Neuronal stem cell (in vitro differentiated cells): Measurements from ENCODE around the gene SPARC.
A peak's percentile ranks its signal among the peaks of the same experiment; 100 is the strongest.

Experiments used
- DNase-seq: peaks from one replicate; pipeline ENCODE4 v3.0.0-alpha.2; 2013; ENCODE audit warnings: low spot score
- H2AFZ ChIP-seq: one replicate; pipeline ENCODE4 v1.6.1; 2013; ENCODE audit warnings: mild to moderate bottlenecking, low read length, inconsistent platforms
- H2AK5ac ChIP-seq: 2 replicates; pipeline ENCODE4 v1.6.1; 2013; ENCODE audit warnings: low read depth, mild to moderate bottlenecking, inconsistent platforms, low read length, moderate library complexity, mixed read lengths
- H2BK120ac ChIP-seq: 2 replicates; pipeline ENCODE4 v1.6.1; 2013; ENCODE audit warnings: low read depth, mild to moderate bottlenecking, inconsistent platforms, low read length, moderate library complexity, mixed read lengths
- H2BK12ac ChIP-seq: one replicate; pipeline ENCODE4 v1.6.1; 2013; ENCODE audit warnings: low read length, inconsistent platforms
- H2BK15ac ChIP-seq: 2 replicates; pipeline ENCODE4 v1.6.1; 2013; ENCODE audit warnings: mild to moderate bottlenecking, low read length, inconsistent platforms, mixed read lengths
- H2BK5ac ChIP-seq: one replicate; pipeline ENCODE4 v1.6.1; 2013; ENCODE audit warnings: inconsistent platforms, mild to moderate bottlenecking, low read length, moderate library complexity
- H3K14ac ChIP-seq: one replicate; pipeline ENCODE4 v1.6.1; 2013; ENCODE audit warnings: low read length, inconsistent platforms
- H3K18ac ChIP-seq: 2 replicates; pipeline ENCODE4 v1.6.1; 2013; ENCODE audit warnings: low read length, inconsistent platforms
- H3K23ac ChIP-seq: 2 replicates; pipeline ENCODE4 v1.6.1; 2013; ENCODE audit warnings: low read depth, mild to moderate bottlenecking, mixed read lengths, low read length, inconsistent platforms; ENCODE audit not compliant: poor library complexity
- H3K27ac ChIP-seq: replicated peaks from 3 replicates; pipeline ENCODE4 v1.5.1; 2013; ENCODE audit warnings: low read length, inconsistent platforms
- H3K27me3 ChIP-seq, 3 experiments: 2 replicates each; pipeline ENCODE4 v1.6.1; 2013; ENCODE audit warnings: low read length in 3 of 3, mild to moderate bottlenecking in 2 of 3, inconsistent platforms in 1 of 3, low read depth in 1 of 3, mixed read lengths in 1 of 3, moderate library complexity in 1 of 3; ENCODE audit not compliant: control insufficient read depth in 3 of 3, insufficient read depth in 3 of 3
- H3K36me3 ChIP-seq, 2 donors: replicated peaks in 1 of 2; 2 replicates each; pipeline ENCODE4 v1.6.1; 2013; ENCODE audit warnings: low read length in 2 of 2; ENCODE audit not compliant: control insufficient read depth in 2 of 2, insufficient read depth in 2 of 2
- H3K4ac ChIP-seq: 2 replicates; pipeline ENCODE4 v1.6.1; 2013; ENCODE audit warnings: inconsistent platforms, mild to moderate bottlenecking, low read length, moderate library complexity
- H3K4me1 ChIP-seq, 2 donors: 1 replicate in 1 of 2; 2 replicates in 1 of 2; pipeline ENCODE4 v1.6.1; 2013; ENCODE audit warnings: low read length in 2 of 2, low read depth in 1 of 2; ENCODE audit not compliant: control insufficient read depth in 2 of 2, insufficient read depth in 1 of 2
- H3K4me2 ChIP-seq: one replicate; pipeline ENCODE4 v1.6.1; 2013; ENCODE audit warnings: mild to moderate bottlenecking, low read length, inconsistent platforms; ENCODE audit not compliant: insufficient read depth, poor library complexity, severe bottlenecking
- H3K4me3 ChIP-seq, 2 donors: 2 replicates each; pipeline ENCODE4 v1.5.1; 2013; ENCODE audit warnings: low read length in 2 of 2, mild to moderate bottlenecking in 2 of 2, inconsistent platforms in 1 of 2, moderate library complexity in 1 of 2
- H3K79me1 ChIP-seq: one replicate; pipeline ENCODE4 v1.6.1; 2013; ENCODE audit warnings: low read depth, mild to moderate bottlenecking, inconsistent platforms, low read length, moderate library complexity
- H3K9ac ChIP-seq: one replicate; pipeline ENCODE4 v1.6.1; 2013; ENCODE audit warnings: mild to moderate bottlenecking, low read depth, low read length, inconsistent platforms; ENCODE audit not compliant: poor library complexity
- H3K9me3 ChIP-seq, 2 donors: replicated peaks in 1 of 2; 2 replicates each; pipeline versions ENCODE3 to v1.6.1; 2013; ENCODE audit warnings: low read length in 2 of 2, mild to moderate bottlenecking in 2 of 2, inconsistent platforms in 1 of 2, low read depth in 1 of 2, mixed read lengths in 1 of 2, moderate library complexity in 1 of 2; ENCODE audit not compliant: control insufficient read depth in 2 of 2, insufficient read depth in 1 of 2
- H4K8ac ChIP-seq: one replicate; pipeline ENCODE4 v1.6.1; 2013; ENCODE audit warnings: low read depth, mild to moderate bottlenecking, inconsistent platforms, low read length, moderate library complexity
- H4K91ac ChIP-seq: one replicate; pipeline ENCODE4 v1.6.1; 2013; ENCODE audit warnings: low read length, low read depth, mild to moderate bottlenecking, inconsistent platforms; ENCODE audit not compliant: poor library complexity
- WGBS, 2 donors: extraction: QIAGEN DNeasy Blood & Tissue Kit; methylation state at CpG; one replicate each; pipeline ENCODE4 v1.1.7; 2013; ENCODE audit warnings: missing lambda C conversion rate in 2 of 2, mixed read lengths in 1 of 2; ENCODE audit not compliant: insufficient read length in 2 of 2, insufficient replicate concordance in 1 of 2; ENCODE audit errors: extremely low coverage in 2 of 2; 5-methylcytosine and 5-hydroxymethylcytosine counted together

Gene SPARC

GRCh38 chr5:151688436-151688835 is 1.7 kb upstream of the SPARC start:
- H3K9ac ChIP-seq: no peak overlapping the region

GRCh38 chr5:151685749-151686673 is 704 bp downstream of the SPARC start:
- peak overlapping the region; percentile 77 for H3K4me2 ChIP-seq
- H3K27me3 ChIP-seq: no peaks in the 10 kb centered on the region
- peak overlapping the region; percentile 12 for H3K23ac ChIP-seq
- no peak overlapping the region for H2BK5ac ChIP-seq
- H3K14ac ChIP-seq: peak overlapping the region; percentile 17
- no peak for DNase-seq
- peak overlapping the region; percentile 68 for H3K27ac ChIP-seq
- no peak overlapping the region for H3K4ac ChIP-seq
- peak overlapping the region; percentile 38 for H4K91ac ChIP-seq
- peak overlapping the region; percentile 88 to 93 for H3K4me3 ChIP-seq
- H4K8ac ChIP-seq: no peak overlapping the region
- H3K9ac ChIP-seq: peak overlapping the region; percentile 93
- H2BK15ac ChIP-seq: no peak overlapping the region
- H2AFZ ChIP-seq: peak overlapping the region; percentile 91
- peaks cover 5 to 29% of the 10 kb centered on the region in 2 donors for H3K36me3 ChIP-seq
- H3K79me1 ChIP-seq: peaks cover 6% of the 10 kb centered on the region
- H2AK5ac ChIP-seq: peak overlapping the region; percentile 63
- peak overlapping the region; percentile 79 for H3K18ac ChIP-seq
- H3K9me3 ChIP-seq: no peaks in the 10 kb centered on the region
- WGBS, 2 donors: no CpG with 5 or more reads among the region's 10 CpGs
- peak overlapping the region; percentile 44 for H2BK12ac ChIP-seq
- H3K4me1 ChIP-seq: peaks cover 22 to 23% of the 10 kb centered on the region in 2 donors
- H2BK120ac ChIP-seq: no peak overlapping the region

More at GRCh38 chr5:151688436-151688835, 1.7 kb upstream of the SPARC start:
- Histone ChIP-seq H4K8ac (no peak overlapping the region), H4K91ac (no peak overlapping the region), H3K18ac (no peak overlapping the region), H3K14ac (no peak overlapping the region), H3K4me2 (no peak overlapping the region), H3K23ac (no peak overlapping the region), H3K79me1 (peaks cover under 1% of the 10 kb centered on the region), H2BK12ac (no peak overlapping the region), H3K27ac (no peak overlapping the region), H2BK5ac (no peak overlapping the region), H3K36me3 (peaks cover 1 to 6% of the 10 kb centered on the region in 2 donors), H2BK15ac (no peak overlapping the region), H3K9me3 (no peaks in the 10 kb centered on the region), H3K4me3 (no peak overlapping the region), H3K4ac (no peak overlapping the region), H2BK120ac (no peak overlapping the region), H2AK5ac (no peak overlapping the region), H3K4me1 (peaks cover 17 to 18% of the 10 kb centered on the region in 2 donors), H2AFZ (no peak overlapping the region), H3K27me3 (no peaks in the 10 kb centered on the region)
- no peak for DNase-seq
- no CpG with 5 or more reads among the region's 3 CpGs for WGBS, 2 donors

- no CpG with 5 or more reads among the region's 8 CpGs for WGBS, 2 donors
- Histone ChIP-seq H4K8ac (no peak overlapping the region), H3K4me1 (peaks cover 23 to 25% of the 10 kb centered on the region in 2 donors), H3K27me3 (no peaks in the 10 kb centered on the region), H2BK120ac (no peak overlapping the region), H3K4me3 (peak overlapping the region; percentile 37 to 93), H2AK5ac (no peak overlapping the region), H2BK12ac (no peak overlapping the region), H2BK15ac (no peak overlapping the region), H3K9me3 (no peaks in the 10 kb centered on the region), H3K4ac (no peak overlapping the region), H2BK5ac (no peak overlapping the region), H3K23ac (no peak overlapping the region), H4K91ac (no peak overlapping the region), H3K79me1 (peaks cover 6% of the 10 kb centered on the region), H3K18ac (no peak overlapping the region), H3K14ac (no peak overlapping the region), H3K9ac (no peak overlapping the region), H3K4me2 (peak overlapping the region; percentile 77), H2AFZ (peak overlapping the region; percentile 71), H3K27ac (peak overlapping the region; percentile 68), H3K36me3 (peaks cover 5 to 37% of the 10 kb centered on the region in 2 donors)
- peak; percentile 86 for DNase-seq
Measured at GRCh38 chr5:151684690-151685361, 1.9 kb downstream of the SPARC start.
